Gastrocnemius medialis (tissue), 4 donors: ENCODE measurements around the gene SLC24A3.

ENCODE experiments used
- CTCF ChIP-seq, 5 experiments: fragments of 450-650 bp in 3 of 5; fragments of 200-600 bp in 2 of 5; sonication (generic) in 2 of 5; IDR thresholded peaks in 4 of 5; conservative IDR thresholded peaks in 1 of 5; 1 replicate in 4 of 5; 2 replicates in 1 of 5; pipeline ENCODE4 v1.5.1; 2016 to 2019; ENCODE audit warnings: antibody characterized with exemption in 5 of 5, mild to moderate bottlenecking in 3 of 5, moderate library complexity in 3 of 5
- POLR2A ChIP-seq, 2 donors: fragments of 450-650 bp; IDR thresholded peaks; one replicate each; pipeline ENCODE4 v1.6.1; 2017; ENCODE audit warnings: antibody characterized with exemption in 2 of 2, mild to moderate bottlenecking in 2 of 2, moderate library complexity in 2 of 2

GRCh38 chr20:19653327-19653726 is 440.9 kb downstream of the SLC24A3 start:
- TF ChIP-seq CTCF (IDR thresholded peaks at IDR 0.05 in 4 of 5, conservative IDR thresholded peaks at IDR 0.05 in 1 of 5) (no peak), POLR2A (IDR thresholded peaks at IDR 0.05) (no peak)
